ENCODE measurements around the gene SLC17A7. TPM values are rescaled to one million over a fixed set of nuclear protein-coding genes. Genes with fewer than 3 reads are reported as not detected.

The SLC17A7 gene
- total and polyA plus RNA-seq, 2 of the 13 experiments (the other 11 are each of a cell fraction or from before 2014, with no cell fraction given): 0.32 TPM; not detected in 1

DNA sequence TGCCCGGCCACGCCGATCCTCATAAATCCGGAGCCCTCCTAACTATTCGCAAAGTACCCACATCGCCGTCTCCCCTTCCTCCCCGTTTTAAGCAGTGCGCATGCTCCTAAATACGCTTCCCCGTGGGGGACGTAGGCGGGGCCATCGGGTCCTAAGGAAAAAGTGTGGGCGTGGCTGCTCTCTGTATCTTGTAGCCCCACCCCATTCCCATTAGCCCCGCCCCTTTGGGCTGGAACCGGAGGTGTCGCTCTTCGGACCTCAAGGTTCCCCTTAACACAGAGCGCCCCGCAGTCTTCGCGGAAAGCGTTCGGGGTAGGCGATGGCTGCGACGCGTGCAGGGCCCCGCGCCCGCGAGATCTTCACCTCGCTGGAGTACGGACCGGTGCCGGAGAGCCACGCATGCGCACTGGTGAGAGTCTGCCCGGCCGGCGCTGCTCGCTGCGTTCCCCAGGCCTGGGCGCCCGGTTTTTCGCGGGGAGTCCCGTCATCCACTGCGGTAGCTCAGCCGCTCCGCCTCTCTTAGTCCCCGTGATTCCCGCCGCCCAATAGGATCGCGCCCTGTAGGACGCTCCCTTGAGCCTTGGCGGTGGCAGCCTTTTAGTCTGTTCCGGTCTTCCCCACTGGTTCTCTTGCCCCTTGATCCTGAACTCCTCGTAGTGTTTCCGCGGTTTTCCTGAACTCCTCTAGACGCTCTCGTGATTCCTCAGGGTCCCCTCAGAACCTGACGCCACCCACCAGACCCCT, 11.9 kb upstream of the SLC17A7 start, which contains the start of gene ALDH16A1 (continued):
- TF ChIP-seq ZHX2 (IDR thresholded peaks at IDR 0.05; ENCODE audit: low read depth) (no peak), ZHX2 (CRISPR knock-in tag; IDR thresholded peaks at IDR 0.05; ENCODE audit: borderline replicate concordance) (no peak), SKI (IDR thresholded peaks at IDR 0.05; ENCODE audit: partially characterized antibody) (peak; percentile 22), ZNF281 (CRISPR knock-in tag; IDR thresholded peaks at IDR 0.05; ENCODE audit: borderline replicate concordance) (no peak), MEF2D (CRISPR knock-in tag; IDR thresholded peaks at IDR 0.05) (peak; percentile 78), MYNN (CRISPR knock-in tag; IDR thresholded peaks at IDR 0.05; ENCODE audit: low read depth) (no peak), ETS1 (CRISPR knock-in tag; IDR thresholded peaks at IDR 0.05) (no peak), RBM22 (optimal IDR thresholded peaks at IDR 0.05; ENCODE audit: low read length) (no peak)
- TF ChIP-seq, protein P1, sequence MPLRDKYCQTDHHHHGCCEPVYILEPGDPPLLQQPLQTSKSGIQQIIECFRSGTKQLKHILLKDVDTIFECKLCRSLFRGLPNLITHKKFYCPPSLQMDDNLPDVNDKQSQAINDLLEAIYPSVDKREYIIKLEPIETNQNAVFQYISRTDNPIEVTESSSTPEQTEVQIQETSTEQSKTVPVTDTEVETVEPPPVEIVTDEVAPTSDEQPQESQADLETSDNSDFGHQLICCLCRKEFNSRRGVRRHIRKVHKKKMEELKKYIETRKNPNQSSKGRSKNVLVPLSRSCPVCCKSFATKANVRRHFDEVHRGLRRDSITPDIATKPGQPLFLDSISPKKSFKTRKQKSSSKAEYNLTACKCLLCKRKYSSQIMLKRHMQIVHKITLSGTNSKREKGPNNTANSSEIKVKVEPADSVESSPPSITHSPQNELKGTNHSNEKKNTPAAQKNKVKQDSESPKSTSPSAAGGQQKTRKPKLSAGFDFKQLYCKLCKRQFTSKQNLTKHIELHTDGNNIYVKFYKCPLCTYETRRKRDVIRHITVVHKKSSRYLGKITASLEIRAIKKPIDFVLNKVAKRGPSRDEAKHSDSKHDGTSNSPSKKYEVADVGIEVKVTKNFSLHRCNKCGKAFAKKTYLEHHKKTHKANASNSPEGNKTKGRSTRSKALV (CRISPR knock-in tag; IDR thresholded peaks at IDR 0.05): no peak
- TF ChIP-seq, protein P2, sequence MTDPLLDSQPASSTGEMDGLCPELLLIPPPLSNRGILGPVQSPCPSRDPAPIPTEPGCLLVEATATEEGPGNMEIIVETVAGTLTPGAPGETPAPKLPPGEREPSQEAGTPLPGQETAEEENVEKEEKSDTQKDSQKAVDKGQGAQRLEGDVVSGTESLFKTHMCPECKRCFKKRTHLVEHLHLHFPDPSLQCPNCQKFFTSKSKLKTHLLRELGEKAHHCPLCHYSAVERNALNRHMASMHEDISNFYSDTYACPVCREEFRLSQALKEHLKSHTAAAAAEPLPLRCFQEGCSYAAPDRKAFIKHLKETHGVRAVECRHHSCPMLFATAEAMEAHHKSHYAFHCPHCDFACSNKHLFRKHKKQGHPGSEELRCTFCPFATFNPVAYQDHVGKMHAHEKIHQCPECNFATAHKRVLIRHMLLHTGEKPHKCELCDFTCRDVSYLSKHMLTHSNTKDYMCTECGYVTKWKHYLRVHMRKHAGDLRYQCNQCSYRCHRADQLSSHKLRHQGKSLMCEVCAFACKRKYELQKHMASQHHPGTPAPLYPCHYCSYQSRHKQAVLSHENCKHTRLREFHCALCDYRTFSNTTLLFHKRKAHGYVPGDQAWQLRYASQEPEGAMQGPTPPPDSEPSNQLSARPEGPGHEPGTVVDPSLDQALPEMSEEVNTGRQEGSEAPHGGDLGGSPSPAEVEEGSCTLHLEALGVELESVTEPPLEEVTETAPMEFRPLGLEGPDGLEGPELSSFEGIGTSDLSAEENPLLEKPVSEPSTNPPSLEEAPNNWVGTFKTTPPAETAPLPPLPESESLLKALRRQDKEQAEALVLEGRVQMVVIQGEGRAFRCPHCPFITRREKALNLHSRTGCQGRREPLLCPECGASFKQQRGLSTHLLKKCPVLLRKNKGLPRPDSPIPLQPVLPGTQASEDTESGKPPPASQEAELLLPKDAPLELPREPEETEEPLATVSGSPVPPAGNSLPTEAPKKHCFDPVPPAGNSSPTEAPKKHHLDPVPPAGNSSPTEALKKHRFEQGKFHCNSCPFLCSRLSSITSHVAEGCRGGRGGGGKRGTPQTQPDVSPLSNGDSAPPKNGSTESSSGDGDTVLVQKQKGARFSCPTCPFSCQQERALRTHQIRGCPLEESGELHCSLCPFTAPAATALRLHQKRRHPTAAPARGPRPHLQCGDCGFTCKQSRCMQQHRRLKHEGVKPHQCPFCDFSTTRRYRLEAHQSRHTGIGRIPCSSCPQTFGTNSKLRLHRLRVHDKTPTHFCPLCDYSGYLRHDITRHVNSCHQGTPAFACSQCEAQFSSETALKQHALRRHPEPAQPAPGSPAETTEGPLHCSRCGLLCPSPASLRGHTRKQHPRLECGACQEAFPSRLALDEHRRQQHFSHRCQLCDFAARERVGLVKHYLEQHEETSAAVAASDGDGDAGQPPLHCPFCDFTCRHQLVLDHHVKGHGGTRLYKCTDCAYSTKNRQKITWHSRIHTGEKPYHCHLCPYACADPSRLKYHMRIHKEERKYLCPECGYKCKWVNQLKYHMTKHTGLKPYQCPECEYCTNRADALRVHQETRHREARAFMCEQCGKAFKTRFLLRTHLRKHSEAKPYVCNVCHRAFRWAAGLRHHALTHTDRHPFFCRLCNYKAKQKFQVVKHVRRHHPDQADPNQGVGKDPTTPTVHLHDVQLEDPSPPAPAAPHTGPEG (CRISPR knock-in tag; IDR thresholded peaks at IDR 0.05): no peak
